ENCODE results near the gene MEA1.

MEA1 gene

GRCh38 chr6:43037197-43037596 is 23.5 kb upstream of the MEA1 start (continued):
- TF ChIP-seq ZNF148 (tag by site-specific recombination; IDR thresholded peaks at IDR 0.05; ENCODE audit: borderline replicate concordance) (no peak), SP7 (tag by site-specific recombination; IDR thresholded peaks at IDR 0.05) (no peak), ZNF140 (tag by site-specific recombination; IDR thresholded peaks at IDR 0.05) (no peak)

GRCh38 chr6:43036712-43037111 is 23.0 kb upstream of the MEA1 start:
- Histone ChIP-seq H3K36me3 (ENCODE audit: control insufficient read depth in 2 of 2, insufficient read depth in 1 of 2, low read length in 2 of 2) (peaks cover 48 to 84% of the 10 kb centered on the region in 2 experiments), H3K27ac (ENCODE audit: extremely low read depth, low read depth, low read length) (no peak overlapping the region), H3K4me1 (ENCODE audit: control insufficient read depth, insufficient read depth, low read length) (no peaks in the 10 kb centered on the region), H3K9me3 (ENCODE audit: control insufficient read depth, insufficient read depth, low read depth, low read length) (no peaks in the 10 kb centered on the region), H3K4me3 (ENCODE audit: low read depth, low read length) (no peak overlapping the region)
- CTCF ChIA-PET = interaction anchor here (1.5 kb wide), 1 partner anchor 107 kb away, joined by 3 read pairs; no protein-coding TSS in a partner anchor
- no peak for TF ChIP-seq ZNF514 (tag by site-specific recombination; IDR thresholded peaks at IDR 0.05)
- no peak for TF ChIP-seq ZSCAN16 (tag by site-specific recombination; IDR thresholded peaks at IDR 0.05)
- no peak for TF ChIP-seq ZNF792 (tag by site-specific recombination; IDR thresholded peaks at IDR 0.05)
- no peak for TF ChIP-seq ZNF473 (tag by site-specific recombination; IDR thresholded peaks at IDR 0.05)
- no peak for TF ChIP-seq PRDM10 (tag by site-specific recombination; IDR thresholded peaks at IDR 0.05)
- no peak for TF ChIP-seq ZNF146 (tag by site-specific recombination; IDR thresholded peaks at IDR 0.05)
- TF ChIP-seq EGR2 (tag by site-specific recombination; IDR thresholded peaks at IDR 0.05; ENCODE audit: low read depth) = no peak
- TF ChIP-seq ZNF148 (tag by site-specific recombination; IDR thresholded peaks at IDR 0.05; ENCODE audit: borderline replicate concordance) = no peak
- no peak for TF ChIP-seq ZEB2 (tag by site-specific recombination; IDR thresholded peaks at IDR 0.05)
- no peak for TF ChIP-seq KLF9 (tag by site-specific recombination; IDR thresholded peaks at IDR 0.05; ENCODE audit: low read depth)
- TF ChIP-seq OSR2 (tag by site-specific recombination; IDR thresholded peaks at IDR 0.05) = no peak
- TF ChIP-seq ZNF416 (tag by site-specific recombination; IDR thresholded peaks at IDR 0.05) = no peak
- no peak for TF ChIP-seq ZNF223 (tag by site-specific recombination; IDR thresholded peaks at IDR 0.05)
- TF ChIP-seq ZNF174 (tag by site-specific recombination; IDR thresholded peaks at IDR 0.05) = no peak
- POLR2A ChIA-PET = interaction anchor here (0.7 to 5.0 kb wide), 5 partner anchors 16 to 1301 kb away, joined by 3 to 22 read pairs (median 3); partner anchors contain the start of genes CUL7, KLHDC3, MEA1 and RRP36
